Upper lobe of left lung (tissue), 6 donors: Measurements from ENCODE around the gene ASPRV1. TPM values are rescaled to one million over a fixed set of nuclear protein-coding genes. Genes with fewer than 3 reads are reported as not detected.
A peak's percentile ranks its signal among the peaks of the same experiment; 100 is the strongest.

Source experiments
- ATAC-seq, 2 donors: fragments of 200-7000 bp; cut with Tn5 transposase; one replicate each; pipeline ENCODE4 v1.9.1; 2022; ENCODE audit warnings: mild to moderate bottlenecking in 2 of 2, moderate library complexity in 2 of 2; ENCODE audit not compliant: low FRiP score in 2 of 2
- DNase-seq, 2 donors: peaks; one replicate each; pipeline ENCODE4 v3.0.0-alpha.2; 2019 to 2020
- H3K27ac ChIP-seq, 4 donors: fragments of 200-600 bp; sonication (generic); one replicate each; pipeline ENCODE4 v1.5.1; 2016 to 2019
- H3K27me3 ChIP-seq, 4 donors: fragments of 200-600 bp; sonication (generic); one replicate each; pipeline ENCODE4 v1.5.1; 2017 to 2019
- H3K36me3 ChIP-seq, 4 donors: fragments of 200-600 bp; sonication (generic); one replicate each; pipeline ENCODE4 v1.5.1; 2016 to 2019
- H3K4me1 ChIP-seq, 4 donors: fragments of 200-600 bp; sonication (generic); one replicate each; pipeline ENCODE4 v1.5.1; 2018 to 2019
- H3K4me3 ChIP-seq, 4 donors: fragments of 200-600 bp; sonication (generic); one replicate each; pipeline ENCODE4 v1.5.1; 2017 to 2019; ENCODE audit warnings: mild to moderate bottlenecking in 2 of 4, moderate library complexity in 1 of 4
- H3K9me3 ChIP-seq, 4 donors: fragments of 200-600 bp; sonication (generic); one replicate each; pipeline ENCODE4 v1.5.1; 2018 to 2019
- EP300 ChIP-seq, 4 donors: sonication (generic); formaldehyde crosslinking; IDR thresholded peaks; one replicate each; pipeline ENCODE4 v1.5.1; 2017; ENCODE audit warnings: antibody characterized with exemption in 4 of 4, control low read depth in 2 of 4
- POLR2A ChIP-seq, 4 donors: fragments of 450-650 bp; IDR thresholded peaks; one replicate each; pipeline ENCODE4 v1.5.1; 2016 to 2017; ENCODE audit warnings: antibody characterized with exemption in 4 of 4, mild to moderate bottlenecking in 2 of 4
- POLR2AphosphoS5 ChIP-seq, 2 donors: sonication (generic); formaldehyde crosslinking; IDR thresholded peaks; one replicate each; pipeline ENCODE4 v1.5.1; 2017; ENCODE audit warnings: antibody characterized with exemption in 2 of 2
- WGBS, 2 donors: methylation state at CpG; one replicate each; pipeline ENCODE4 v1.1.5; 2017 to 2018; 5-methylcytosine and 5-hydroxymethylcytosine counted together
- total RNA-seq, 6 donors: library from RNA; depleted of rRNA in 4 of 6; stranded (reverse); fragments of >200 nt in 4 of 6; gene quantifications; one replicate each; pipeline versions ENCODE4 v1.1.0 to v1.2.1, GENCODE V29; 2016 to 2021
- TF ChIP-seq, protein P1 (sequence below), 6 experiments: fragments of 450-650 bp in 4 of 6; fragments of 200-600 bp in 2 of 6; sonication (generic) in 2 of 6; IDR thresholded peaks; one replicate each; pipeline ENCODE4 v1.5.1; 2016 to 2019; ENCODE audit warnings: antibody characterized with exemption in 6 of 6
- donor health status: DM: no; HTN: no; CAD: no; lungs with moderate emphysema.
- donor health status: DM: no; HTN: yes; CAD: no; lungs with severe emphysema.

ASPRV1 gene
- 1 to 10 TPM; 1.0 to 2.1 (median 1.4) TPM for total RNA-seq

DNA sequence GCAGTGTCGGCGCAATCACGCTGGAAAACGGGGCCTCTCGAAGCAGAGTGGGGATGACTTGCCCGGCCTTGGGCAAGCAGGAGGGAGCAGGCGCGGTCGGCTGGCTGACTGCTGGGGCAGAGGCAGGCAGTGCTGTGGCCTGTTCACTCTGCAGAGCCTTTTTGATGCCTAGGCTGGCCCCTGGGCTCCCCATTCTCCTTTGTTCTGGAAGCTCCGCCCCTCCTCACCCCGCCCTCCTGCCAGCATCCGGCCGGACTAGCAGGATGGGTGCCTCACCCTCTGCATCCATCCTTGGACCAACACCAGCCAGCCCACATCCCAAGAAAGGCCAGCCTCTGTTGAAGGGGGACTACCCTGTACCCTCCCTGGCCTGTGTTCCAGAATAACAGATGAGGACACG lies at the start of gene ASPRV1:
ASPRV1 (minus strand) TSS at position 136 of the 400 bp plus-strand sequence. CDS start 195 bp downstream, outside the sequence.
- TF ChIP-seq POLR2A (IDR thresholded peaks at IDR 0.05): no peak
- TF ChIP-seq, protein P1, sequence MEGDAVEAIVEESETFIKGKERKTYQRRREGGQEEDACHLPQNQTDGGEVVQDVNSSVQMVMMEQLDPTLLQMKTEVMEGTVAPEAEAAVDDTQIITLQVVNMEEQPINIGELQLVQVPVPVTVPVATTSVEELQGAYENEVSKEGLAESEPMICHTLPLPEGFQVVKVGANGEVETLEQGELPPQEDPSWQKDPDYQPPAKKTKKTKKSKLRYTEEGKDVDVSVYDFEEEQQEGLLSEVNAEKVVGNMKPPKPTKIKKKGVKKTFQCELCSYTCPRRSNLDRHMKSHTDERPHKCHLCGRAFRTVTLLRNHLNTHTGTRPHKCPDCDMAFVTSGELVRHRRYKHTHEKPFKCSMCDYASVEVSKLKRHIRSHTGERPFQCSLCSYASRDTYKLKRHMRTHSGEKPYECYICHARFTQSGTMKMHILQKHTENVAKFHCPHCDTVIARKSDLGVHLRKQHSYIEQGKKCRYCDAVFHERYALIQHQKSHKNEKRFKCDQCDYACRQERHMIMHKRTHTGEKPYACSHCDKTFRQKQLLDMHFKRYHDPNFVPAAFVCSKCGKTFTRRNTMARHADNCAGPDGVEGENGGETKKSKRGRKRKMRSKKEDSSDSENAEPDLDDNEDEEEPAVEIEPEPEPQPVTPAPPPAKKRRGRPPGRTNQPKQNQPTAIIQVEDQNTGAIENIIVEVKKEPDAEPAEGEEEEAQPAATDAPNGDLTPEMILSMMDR (IDR thresholded peaks at IDR 0.05): no peak
- TF ChIP-seq EP300 (IDR thresholded peaks at IDR 0.05): no peak
- no peak for TF ChIP-seq POLR2AphosphoS5 (IDR thresholded peaks at IDR 0.05)
- no peaks in the 10 kb centered on the region for H3K36me3 ChIP-seq
- DNase-seq: peak in 1 of 2 donors; percentile 46
- H3K27ac ChIP-seq: no peak within 1 kb of the TSS
- H3K4me1 ChIP-seq: no peaks in the 10 kb centered on the region
- H3K4me3 ChIP-seq: no peak within 1 kb of the TSS
- no peak for ATAC-seq
- WGBS, 2 donors: 88 to 89% methylated on average over 11 to 13 of the region's 14 CpGs
- no peaks in the 10 kb centered on the region for H3K27me3 ChIP-seq
- H3K9me3 ChIP-seq: no peaks in the 10 kb centered on the region

DNA sequence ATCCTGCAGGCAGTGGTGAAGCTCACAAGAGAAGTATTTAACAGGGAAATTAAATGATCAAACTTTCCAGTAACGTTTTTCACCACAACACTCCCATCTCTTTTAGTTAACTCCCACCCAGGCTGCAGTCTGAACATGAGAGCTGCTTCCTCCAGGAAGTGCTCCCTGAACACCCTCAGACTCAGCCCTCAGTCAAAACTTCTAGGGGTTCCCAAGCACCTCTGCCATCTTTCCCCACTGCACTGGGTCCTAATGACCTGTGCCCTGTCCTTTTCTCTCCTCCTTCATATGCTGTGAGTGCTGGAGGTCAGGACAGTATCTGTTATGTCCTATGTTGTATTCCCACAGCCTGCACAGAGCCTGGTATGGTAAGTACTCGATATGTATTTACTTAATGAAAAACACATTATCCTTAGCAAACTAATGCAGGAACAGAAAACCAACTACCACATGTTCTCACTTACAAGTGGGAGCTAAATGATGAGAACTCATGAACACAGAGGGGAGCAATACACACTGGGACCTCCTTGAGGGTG lies 49.2 kb upstream of the ASPRV1 start:
- H3K27me3 ChIP-seq: no peaks in the 10 kb centered on the region
- H3K4me1 ChIP-seq: peaks cover 0 to 8% (median 0%) of the 10 kb centered on the region in 4 donors
- H3K27ac ChIP-seq: no peak overlapping the region
- ATAC-seq (peak; percentile 16 to 49), DNase-seq (peak in 1 of 2 donors; percentile 20)
- TF ChIP-seq POLR2A (IDR thresholded peaks at IDR 0.05) (no peak), POLR2AphosphoS5 (IDR thresholded peaks at IDR 0.05) (no peak), EP300 (IDR thresholded peaks at IDR 0.05) (no peak)
- TF ChIP-seq, protein P1 (IDR thresholded peaks at IDR 0.05): no peak
- H3K36me3 ChIP-seq: no peaks in the 10 kb centered on the region
- H3K9me3 ChIP-seq: no peaks in the 10 kb centered on the region
- H3K4me3 ChIP-seq: no peak overlapping the region
- WGBS, 2 donors: 51 to 65% methylated on average over 2 of the region's 2 CpGs

DNA sequence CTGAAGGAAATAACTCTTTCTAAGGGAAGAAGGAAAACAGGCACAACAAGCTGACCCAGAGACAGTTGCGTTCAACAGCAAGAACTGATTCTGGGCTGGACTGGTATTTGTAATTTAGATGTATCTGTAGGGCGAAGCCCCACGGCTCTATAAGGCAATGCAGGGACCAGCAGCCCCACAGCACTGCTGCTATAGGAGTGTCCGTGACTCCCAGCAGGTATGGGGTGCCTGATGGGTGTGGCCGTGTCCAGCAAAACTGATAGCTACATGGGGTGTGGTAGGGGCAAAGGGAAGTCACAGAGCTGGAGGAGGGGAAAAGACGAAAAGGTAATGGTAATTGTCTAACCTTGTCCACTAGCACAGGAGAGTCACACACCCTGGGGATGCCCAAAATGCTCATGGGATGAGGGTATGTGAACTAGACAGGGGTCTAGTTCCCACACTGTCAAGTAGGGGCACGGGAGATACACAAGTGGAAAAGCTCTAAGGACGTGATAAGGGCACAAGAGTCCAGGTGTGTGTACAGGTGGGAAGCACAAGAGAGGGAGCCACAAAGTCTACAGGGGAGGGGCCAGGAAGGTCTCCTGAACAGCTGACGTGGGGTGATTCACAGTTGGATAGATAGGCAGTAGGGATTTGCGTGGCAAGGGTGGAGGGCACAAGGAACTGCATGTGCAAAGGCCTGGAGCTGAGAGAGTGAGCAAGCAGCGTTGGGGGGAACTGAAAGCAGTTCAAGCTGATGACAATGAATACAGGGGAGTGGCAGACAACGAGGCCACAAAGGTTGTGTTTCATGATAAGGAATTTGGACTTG lies 48.5 kb upstream of the ASPRV1 start:
- H3K36me3 ChIP-seq: no peaks in the 10 kb centered on the region
- no peaks in the 10 kb centered on the region for H3K27me3 ChIP-seq
- H3K4me1 ChIP-seq: peaks cover 0 to 8% (median 0%) of the 10 kb centered on the region in 4 donors
- 74 to 76% methylated on average over 12 of the region's 12 CpGs for WGBS, 2 donors
- H3K9me3 ChIP-seq: no peaks in the 10 kb centered on the region
- no peak overlapping the region for H3K4me3 ChIP-seq
- DNase-seq: peak in 1 of 2 donors; percentile 70
- TF ChIP-seq POLR2AphosphoS5 (IDR thresholded peaks at IDR 0.05): peak in 1 of 2 donors; percentile 26
- TF ChIP-seq POLR2A (IDR thresholded peaks at IDR 0.05): peak in 1 of 4 donors; percentile 43
- TF ChIP-seq, protein P1 (IDR thresholded peaks at IDR 0.05): no peak
- ATAC-seq: peak; percentile 32 to 88
- no peak overlapping the region for H3K27ac ChIP-seq

DNA sequence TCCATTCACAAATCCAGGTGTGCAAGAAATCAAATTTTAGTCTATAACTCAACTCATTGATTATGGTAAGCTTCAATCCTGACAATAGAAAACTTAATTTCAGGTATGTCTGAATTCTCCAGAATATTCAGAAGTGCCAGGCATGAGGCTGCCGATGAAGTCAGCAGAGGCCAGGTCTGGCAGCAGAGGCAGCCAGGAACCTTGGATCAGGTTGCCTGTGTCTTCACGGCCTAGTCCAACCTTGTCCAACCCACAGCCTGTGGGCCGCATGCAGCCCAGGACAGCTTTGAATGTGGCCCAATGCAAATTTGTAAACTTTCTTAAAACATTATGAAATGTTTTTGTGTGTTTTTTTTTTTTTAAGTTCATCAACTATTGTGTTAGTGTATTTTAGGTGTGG lies 46.9 kb upstream of the ASPRV1 start:
- Histone ChIP-seq H3K36me3 (no peaks in the 10 kb centered on the region), H3K27me3 (no peaks in the 10 kb centered on the region), H3K4me1 (peaks cover 0 to 8% (median 0%) of the 10 kb centered on the region in 4 donors), H3K9me3 (no peaks in the 10 kb centered on the region), H3K4me3 (no peak overlapping the region), H3K27ac (no peak overlapping the region)
- DNase-seq (peak in 1 of 2 donors; percentile 14), ATAC-seq (no peak)
- 94 to 95% methylated on average over 3 of the region's 3 CpGs for WGBS, 2 donors
- TF ChIP-seq POLR2AphosphoS5 (IDR thresholded peaks at IDR 0.05) (no peak), POLR2A (IDR thresholded peaks at IDR 0.05) (no peak), EP300 (IDR thresholded peaks at IDR 0.05) (no peak)
- TF ChIP-seq, protein P1 (IDR thresholded peaks at IDR 0.05): no peak
